Measurements from ENCODE around the gene MBD3.
A peak's percentile ranks its signal among the peaks of the same experiment; 100 is the strongest.

MBD3 gene

DNA sequence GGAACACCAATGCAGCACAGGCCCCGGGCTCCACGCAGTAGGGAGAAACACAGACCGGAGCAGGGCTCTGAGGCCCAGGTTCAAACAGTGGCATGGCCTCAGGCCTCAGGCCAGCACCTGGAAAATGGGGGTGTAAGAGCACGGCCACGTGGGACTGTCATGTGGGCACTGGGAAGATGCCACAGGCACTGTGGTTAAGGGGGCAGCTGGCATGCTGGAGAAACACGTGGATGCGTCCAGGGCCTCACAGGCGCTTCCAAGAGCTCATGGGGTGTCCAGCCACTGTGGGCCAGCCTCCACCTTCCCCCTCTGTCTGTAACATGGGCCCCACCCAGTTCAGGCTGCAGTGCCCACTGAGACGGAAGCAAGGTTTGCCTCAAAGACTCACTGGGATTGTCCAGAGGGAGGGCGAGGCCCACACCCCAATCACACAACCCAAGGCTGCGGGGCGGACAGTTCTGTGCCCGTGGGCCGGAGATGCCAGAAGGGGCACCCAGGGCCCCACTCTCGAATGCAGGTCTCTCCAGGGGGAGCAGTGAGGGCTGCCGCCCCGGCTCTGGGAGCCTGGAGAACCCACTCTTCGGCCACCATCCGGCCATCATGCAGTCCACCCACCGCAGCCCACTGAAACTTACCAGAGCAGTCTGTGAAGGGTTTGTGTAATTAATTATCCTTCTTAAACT is 6.3 kb upstream of the MBD3 start:
- no peak for DNase-seq (ENCODE audit: low spot score)

DNA sequence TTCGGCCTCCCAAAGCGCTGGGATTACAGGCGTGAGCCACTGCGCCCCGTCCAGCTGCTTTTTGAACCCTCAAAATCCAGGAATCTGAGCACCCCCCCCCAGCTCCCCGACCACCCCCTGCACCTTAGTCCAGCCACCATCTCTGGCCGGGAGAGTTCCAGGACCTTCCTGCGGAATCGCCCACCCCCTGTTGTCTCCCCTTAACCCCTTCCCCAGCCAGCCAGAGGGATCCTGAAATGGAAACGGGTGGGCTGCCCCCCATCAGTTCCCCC is 772 bp upstream of the MBD3 start:
- no peak for DNase-seq (ENCODE audit: low spot score)

DNA sequence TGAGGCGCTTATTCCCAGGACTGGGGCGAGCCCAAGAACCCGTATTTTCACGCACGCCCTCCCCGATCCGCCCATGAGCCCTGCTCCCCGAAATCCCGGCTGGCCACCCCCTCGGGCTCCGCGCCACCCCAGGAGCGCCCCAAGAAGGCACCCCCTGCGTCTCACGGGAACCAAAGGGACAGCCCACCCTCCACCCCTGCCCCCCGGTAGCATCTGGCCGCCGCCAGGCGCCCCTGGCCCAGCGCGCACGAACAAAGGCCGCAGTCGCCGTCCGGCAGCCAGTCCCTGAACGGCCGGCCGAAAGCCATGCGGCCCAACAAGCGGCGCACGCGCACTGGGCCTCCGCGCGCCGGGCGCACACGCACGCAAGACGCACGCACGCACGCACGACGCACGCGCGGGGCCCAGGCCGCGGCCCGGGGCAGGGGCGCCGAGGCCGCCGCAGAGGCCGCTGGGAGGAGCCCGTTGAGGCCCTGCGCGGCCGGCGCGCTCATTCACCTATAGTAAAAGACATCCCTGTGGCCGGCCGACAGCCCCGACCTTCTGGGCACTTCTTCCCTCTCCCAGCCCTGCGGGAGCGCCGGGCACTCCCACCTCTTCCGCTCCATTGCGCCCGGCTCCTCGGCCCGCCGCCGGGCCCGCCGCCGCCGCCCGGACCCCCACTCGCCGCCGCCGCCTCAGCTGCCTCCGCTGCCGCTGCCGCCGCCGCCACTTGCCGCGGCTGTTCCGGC is 476 bp downstream of the MBD3 start:
- DNase-seq (ENCODE audit: low spot score), result peak; percentile 97

DNA sequence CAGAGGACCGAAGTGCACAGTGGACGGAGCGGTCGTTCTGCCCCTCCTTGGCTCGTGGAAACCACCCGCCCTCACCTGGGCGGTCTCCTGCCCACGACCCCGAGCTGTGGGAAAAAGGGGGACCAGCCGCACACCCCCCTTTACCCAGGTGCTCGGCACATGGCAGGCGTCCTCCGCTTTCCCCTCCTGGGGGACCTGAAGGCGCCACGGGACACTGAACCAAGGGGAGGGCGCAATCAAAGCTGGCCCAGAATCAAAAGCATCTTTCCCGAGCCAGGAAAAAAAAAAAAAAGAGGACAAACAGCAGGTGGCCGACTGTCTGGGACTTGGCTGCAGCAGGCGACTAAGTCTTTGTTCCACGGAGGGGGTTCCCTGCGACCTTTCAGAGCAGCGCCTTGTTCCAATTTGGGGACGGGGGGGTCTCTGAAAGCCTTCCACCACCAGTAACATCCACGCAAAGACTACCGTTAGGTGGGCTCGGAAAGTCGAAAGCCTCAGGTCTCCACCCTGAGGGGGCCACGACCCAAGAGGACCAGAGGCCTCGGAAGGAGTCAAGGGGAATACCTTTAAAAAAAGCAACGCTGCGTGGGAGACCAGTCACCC is 1.1 kb downstream of the MBD3 start:
- no peak for DNase-seq (ENCODE audit: low spot score)

DNA sequence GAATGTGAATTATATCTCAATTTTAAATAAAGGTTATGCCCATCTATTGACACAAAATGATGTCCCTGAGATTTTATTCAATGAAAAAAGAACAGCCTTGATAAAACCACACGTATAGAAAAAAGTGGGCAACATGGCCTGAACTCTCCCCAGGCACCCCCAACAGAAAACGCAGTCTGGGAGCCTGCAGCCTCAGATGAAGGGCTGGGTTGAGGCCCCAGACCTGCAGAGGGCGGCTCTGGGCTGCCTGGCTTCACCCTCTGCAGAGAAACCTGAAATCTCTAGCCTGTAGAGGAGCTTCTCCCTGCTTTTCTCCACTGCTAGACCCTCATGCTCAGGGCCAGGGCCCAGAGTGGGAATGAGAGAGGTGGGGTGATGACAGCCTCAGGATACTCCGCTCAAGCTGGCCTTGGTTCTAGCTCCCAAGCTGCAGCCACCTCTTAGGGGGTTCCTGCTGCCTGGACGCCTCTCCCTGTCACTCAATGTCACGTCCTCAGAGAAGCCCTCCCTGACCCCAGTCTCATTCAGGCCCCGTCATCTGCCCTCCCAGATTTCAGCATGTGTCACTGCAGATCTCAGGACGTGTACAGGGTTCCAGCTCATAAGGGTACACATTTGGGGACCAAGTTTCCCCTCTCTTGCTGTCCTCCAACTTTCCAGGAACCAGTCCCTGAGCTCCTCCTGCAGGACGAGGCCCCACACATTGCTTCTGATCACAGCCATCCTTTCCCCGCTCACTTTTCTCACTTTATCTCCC is 1.8 kb downstream of the MBD3 start:
- no peak for DNase-seq (ENCODE audit: low spot score)

DNA sequence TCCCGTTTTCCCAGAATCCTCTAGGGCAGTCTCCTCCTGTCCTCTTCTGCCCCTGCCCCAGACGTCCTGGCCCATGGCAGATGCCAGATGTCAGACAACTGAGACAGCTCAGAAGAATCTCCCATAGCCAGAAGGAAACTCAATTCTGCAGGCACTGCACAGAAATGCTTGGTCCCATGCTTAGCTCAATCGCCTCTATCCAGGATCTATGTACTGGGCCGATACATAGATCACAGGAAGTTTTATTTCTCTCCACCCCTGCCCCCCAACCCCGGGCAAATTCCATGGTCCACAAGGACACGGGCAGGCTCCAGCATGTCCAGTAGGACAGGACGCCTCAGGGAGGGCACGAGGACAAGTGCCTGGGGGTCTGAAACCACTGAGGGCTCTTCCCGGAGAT is 4.8 kb downstream of the MBD3 start:
- DNase-seq (ENCODE audit: low spot score), result no peak

DNA sequence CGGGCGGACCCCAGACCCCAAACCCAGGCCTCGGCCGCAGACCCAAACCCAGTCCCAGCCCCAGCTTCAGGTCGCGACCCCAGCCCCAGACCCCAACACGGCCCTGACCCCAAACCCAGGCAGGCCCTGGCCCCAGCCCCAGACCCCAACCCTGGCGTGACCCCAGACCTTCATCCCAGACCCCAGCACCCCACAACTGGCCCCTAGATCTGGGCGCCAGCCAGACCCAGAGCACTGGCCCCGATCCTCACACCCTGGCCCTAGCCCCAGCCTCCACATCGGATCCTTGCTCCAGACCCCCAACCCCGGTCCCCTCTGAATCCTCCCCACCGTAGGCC is 7.5 kb downstream of the MBD3 start:
- DNase-seq (ENCODE audit: low spot score), result no peak

DNA sequence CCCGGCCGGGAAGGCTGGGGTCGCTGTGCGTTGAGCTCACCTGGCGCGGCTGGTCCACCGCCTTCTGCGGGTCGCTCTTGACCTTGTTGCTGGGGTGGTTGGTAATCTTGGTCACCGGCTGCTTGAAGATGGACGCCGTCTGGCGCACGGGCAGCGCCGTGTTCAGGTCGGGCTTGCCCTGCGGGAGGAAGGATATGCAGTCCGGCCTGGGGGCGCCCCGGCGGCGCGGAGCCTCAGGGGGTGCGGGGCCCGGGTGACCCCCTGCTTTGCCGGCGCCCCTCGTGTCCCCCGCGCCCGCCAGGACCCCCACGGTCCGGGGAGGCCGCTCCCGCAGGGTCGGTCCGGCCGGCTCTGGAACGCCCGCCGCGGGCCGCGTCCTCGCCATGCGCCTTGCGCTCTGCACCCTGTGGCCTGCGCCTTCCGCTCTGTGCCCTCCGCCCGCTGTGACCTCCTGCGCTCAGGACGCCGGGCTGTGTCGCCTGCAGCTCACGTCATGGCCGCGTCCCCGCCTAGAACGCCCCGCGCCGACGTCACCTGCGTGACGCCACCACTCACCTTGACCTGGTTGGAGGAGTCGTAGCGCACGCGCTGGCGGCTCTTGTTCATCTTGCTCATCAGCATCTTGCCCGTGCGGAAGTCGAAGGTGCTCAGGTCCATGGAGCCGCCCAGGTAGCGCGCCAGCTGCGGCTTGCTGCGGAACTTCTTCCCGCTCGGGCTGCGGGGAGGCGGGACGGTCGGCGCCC is 8.0 kb downstream of the MBD3 start:
- no peak for DNase-seq (ENCODE audit: low spot score)

DNA sequence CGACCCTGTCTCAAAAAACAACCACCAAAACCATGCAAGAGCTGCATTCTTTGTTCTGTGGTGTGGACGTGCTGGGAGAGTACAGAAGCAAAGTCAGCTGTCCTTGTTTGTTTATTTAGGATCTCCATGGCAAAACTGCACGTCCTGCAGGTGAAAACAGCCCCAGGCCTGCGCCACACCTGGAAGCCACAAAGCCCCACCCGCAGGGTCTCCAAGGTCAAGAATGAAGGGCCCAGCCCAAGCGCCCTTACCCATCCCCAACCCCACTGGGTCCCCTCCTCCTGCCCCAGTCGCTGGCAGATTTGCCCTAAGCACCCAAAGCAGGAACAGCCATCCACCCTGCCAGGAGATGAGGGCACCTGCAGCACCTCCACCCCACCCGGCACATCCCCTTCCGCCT is 10.5 kb downstream of the MBD3 start:
- no peak for DNase-seq (ENCODE audit: low spot score)

DNA sequence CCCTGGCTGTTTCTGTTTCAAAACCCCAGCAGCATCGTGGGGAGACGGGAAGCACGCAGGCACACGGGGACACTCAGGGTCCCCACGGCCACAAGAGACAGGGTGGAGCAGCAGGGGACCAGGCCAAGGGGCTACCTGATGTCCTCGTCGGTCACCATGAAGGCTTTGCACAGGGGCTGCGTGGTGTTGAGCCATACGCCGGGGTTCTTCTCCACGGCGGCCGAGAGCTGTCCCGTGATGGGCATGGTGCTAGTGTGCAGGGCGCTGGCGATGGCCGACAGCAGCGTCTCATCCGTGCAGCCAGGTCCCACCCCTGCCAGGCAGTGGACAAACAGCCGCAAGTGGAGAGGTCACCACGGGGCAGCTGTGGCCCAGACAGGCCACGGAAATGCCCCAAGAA is 11.7 kb downstream of the MBD3 start:
- no peak for DNase-seq (ENCODE audit: low spot score)

DNA sequence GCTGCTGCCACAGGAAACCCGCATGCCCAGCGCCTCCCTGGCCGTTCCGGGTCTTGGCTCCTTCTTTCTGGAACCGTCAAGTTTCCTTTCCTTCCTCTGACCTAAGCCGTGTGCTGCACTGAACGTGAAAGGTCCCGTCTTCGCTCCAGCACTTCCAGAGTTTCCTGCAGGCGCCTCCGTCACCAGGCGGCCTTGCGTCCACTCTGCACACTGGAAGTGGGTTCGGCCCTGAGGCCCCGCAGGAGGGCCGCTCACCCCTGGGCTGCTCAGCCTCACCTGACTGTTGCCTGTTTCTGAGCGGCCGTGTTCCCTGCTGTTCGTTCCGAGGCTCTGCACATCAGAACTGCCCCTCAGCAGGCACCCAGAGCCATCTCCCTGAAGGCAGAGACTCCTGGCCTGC is 12.3 kb downstream of the MBD3 start:
- DNase-seq (ENCODE audit: low spot score), result no peak

DNA sequence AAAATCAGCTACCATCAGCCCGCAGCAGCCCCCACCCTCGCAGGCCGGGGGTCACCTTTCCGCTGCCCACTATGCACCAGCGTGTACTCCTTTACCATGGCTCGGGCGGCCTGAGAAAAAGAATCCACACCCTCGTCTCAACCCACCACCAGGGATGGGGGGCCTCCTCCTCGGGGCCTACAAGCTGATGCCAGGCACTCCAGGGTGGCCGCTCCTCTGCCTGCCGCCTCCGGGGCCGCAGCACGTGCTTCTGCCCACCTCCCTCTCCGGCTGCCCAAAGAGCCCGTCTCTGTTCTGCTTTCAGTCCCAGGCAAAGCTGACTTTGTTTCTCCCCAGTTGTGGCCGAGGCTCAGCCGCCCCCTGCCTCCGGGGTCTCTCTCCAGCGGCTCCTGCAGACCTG is 13.4 kb downstream of the MBD3 start:
- DNase-seq (ENCODE audit: low spot score), result no peak

DNA sequence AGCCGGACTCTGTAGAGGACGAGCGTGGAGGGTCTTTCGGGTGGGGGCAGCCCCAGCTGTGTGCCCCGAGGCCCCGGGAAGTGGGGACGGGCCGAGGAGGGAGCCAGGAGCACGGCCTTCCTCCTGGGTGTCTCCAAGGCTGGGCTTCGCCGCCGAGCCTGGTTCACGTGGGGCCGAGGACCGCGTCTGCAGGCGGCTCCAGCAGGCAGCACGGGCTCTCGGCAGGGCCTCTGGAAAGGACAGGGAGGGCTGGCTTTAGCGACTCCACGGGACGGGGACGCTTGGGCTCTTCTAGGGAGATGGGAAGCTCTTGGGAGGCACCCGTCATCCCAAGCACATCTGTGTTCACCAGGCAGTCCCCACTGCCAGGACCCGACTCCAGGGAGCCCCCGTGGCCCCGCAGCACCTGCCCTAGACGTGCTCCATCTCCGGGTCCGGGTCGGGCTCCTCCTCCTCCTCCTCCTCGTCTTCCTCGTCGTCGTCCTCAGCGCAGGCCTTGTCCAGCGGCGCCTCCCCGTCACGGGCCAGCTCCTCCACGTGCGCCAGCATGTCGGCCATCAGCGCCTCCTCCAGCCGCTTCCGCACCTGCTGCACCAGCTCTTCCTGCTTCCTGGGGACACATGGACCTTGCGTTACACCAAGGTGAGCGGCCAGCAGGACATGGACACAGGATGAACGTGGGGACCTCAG is 14.6 kb downstream of the MBD3 start:
- no peak for DNase-seq (ENCODE audit: low spot score)

DNA sequence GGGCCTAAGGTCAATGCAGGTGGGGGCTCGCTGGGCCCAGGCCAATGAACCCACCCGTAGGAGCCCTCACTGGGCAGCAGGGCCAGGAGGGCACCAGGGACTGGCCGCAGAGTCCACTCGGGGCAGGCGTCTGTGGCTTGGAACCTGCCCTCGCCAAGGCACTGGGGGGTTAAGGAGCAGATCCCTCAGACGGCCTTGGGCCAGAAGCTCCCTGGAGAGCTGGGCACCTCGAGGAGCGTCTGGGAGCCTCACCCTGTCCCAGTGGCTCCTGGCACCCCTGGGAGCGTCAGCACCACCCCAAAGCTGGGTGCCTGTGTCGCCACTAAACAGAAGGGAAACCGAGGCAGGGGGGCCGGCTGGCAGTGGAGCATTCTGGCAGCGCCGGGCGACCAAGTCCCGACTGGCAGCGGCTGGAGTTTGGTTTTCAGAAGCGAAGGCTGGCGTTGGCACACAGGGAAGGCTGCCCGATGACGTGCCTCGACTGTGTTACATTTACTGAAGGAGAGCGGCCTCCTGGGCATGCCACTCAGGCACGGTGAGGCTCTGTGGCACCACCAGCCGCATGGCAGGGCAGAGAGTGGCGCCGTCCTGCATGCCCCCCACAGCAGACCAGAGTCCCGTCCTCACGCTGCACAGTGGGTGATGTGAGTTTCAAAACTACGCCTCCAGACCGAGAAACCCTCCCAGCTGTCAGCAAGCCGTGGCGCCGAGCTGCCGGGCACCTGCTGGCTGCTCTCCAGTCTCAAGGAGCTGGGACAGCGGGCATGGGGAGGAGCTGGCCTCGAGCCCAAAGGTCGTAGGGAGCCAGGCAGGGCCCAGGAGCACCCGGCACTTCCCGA is 15.4 kb downstream of the MBD3 start:
- no peak for DNase-seq (ENCODE audit: low spot score)

DNA sequence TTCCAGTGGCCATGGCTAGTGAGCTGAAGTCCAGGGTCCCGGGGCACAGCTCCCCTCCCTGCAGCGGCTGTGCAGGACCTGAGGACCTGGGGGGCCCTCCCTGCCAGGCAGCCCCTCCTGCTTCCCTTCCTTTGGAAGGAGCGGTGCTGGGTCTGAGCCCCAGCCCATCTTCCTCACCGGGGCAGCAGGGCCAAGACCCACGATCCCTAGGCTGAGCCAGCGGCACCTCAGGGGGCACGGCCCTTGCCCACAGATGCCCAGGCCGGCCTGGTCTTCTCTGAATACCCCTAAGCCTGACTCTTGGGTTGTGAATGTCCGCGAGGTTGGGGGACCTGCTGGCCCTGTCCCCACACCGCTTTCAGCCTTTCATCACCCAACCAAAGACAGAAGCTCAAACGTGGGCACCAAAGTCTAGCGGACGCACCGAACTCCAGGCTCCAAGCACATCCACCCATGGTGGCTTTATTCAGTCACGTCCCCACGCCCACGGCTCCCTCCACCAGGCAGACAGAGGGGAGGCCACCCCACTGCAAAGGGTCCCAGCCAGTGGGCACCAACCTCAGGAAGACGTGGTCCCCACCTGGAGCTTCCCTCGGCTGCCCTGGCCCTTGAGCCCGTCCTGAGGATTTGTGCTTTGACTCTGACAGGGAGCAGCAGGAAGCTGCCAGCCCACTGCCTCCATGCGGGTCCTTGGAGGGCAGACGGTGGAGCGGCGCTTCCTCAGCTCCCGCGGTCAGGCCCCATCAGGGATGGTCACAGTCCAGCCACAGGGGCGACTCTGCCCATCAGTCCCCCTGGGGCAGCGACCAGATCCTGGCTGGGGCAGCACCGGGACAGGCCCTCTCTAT is 16.2 kb downstream of the MBD3 start:
- DNase-seq (ENCODE audit: low spot score), result no peak

DNA sequence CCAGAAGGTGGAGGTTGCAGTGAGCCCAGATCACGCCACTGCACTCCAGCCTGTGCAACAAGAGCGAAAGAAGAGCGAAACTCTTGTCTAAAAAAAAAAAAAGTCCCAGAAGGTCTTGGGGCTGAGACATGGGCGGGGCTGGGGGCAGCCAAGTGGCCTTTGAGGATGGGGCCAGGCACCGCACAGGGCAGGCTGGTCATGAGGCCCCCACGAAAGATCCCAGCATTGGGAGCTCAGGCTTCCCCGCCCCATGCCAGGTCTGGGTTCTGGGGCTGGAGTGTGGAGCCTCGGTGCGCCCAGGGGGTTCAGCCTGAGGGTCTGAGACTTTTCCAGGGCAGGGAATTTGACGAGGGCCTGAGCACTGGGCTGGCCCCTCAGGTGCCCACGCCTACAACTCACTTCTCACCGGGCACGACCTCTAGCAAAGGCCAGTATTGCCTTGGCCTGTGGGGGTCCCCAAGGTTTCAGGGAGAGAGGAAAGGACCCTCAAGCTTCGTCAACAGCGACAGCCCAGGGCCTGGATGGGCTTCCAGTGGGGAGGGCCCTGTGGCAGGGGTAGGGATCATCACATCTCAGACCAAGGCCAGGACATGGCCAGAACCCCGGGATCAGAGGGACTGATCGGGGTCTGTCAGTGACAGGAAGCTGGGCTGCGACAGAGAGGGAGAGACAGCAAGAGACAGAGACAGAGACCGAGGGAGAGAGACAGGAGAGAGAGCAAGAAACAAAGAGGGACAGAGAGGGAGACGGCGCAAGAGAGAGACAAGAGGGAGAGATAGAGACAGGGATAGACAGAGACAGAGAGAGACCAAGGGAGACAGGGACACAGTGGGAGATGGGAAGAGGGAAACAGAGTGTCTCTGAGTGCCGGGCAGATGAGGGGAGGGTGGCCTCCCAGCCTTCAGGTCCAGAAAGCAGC is 17.1 kb downstream of the MBD3 start:
- no peak for DNase-seq (ENCODE audit: low spot score)

DNA sequence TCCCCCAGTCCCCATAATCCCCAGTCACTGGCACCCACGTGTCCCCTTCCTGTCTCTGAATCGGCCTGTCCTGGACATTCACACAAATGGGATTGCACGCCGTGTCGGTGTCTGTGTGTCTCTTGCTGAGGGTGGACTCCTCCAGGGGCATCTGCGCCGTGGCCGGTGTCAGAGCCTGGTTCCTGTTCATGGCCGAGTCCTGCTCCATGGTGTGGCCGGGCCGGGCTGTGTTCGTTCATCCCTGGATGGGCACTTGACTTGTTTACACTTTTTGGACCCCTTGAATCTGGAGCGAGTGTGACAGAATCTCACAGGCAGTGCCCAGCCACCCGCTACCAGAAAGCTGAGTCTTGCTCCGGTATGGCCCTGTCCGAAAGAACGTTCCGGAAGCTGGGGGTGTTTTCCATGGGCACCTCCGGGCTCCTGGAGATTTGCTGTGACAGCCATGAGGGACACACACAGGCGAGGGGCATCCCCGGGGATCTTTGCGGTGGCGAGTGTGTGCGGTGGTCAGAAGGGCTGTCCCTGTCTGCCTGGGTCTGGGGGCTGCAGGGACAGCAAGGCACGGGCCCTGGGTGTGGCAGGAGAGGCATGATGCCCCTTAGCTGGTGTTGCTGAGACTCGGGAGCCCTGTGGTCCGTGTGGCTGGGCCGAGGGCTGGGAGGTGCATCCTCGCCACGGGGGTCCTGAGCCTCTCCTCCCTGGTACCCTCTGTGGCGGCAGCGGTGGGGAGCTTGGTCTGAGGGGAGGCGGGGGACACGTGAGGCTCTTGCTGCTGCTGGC is 18.1 kb downstream of the MBD3 start:
- DNase-seq (ENCODE audit: low spot score), result no peak

DNA sequence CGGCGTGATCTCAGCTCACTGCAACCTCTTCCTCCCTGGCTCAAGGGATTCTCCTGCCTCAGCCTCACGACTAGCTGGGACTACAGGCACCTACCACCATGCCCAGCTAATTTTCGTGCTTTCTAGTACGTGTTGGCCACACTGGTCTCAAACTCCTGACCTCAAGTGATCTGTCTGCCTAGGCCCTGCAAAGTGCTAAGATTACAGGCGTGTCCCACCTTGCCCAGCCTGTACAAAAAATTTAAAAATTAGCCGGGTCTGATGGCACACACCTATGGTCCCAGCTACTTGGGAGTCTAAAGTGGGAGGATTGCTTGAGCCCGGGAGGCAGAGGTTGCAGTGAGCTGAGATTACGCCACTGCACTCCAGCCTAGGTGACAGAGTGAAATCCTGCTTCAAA is 19.9 kb downstream of the MBD3 start:
- no peak for DNase-seq (ENCODE audit: low spot score)
